ENCODE results near the gene RASIP1.

The RASIP1 gene

GRCh38 chr19:48755787-48756186, 15.4 kb upstream of the RASIP1 start:
- FAIRE-seq (no peak), DNase-seq (ENCODE audit: insufficient read length, low spot score) (no peak)

GRCh38 chr19:48755084-48755641, 14.8 kb upstream of the RASIP1 start, which contains the start of gene FGF21:
TSS of gene FGF21 (plus strand) at chr19:48755524. CDS start at chr19:48756237, 713 bp downstream.
- DNase-seq (ENCODE audit: insufficient read length, low spot score) (no peak), FAIRE-seq (no peak)

GRCh38 chr19:48752496-48753365, 12.3 kb upstream of the RASIP1 start, which contains the start of gene FUT1:
TSS of gene FUT1 (minus strand) at chr19:48752641. CDS start at chr19:48751281, 1,360 bp downstream.
- FAIRE-seq = no peak
- DNase-seq (ENCODE audit: insufficient read length, low spot score) = peak; percentile 47

- no peak for DNase-seq (ENCODE audit: insufficient read length, low spot score)
- no peak for FAIRE-seq
Measured at GRCh38 chr19:48751845-48752495, 11.6 kb upstream of the RASIP1 start.

GRCh38 chr19:48750771-48751504, 10.5 kb upstream of the RASIP1 start:
- FAIRE-seq = no peak

GRCh38 chr19:48750351-48750750, 9.9 kb upstream of the RASIP1 start:
- FAIRE-seq = no peak
- DNase-seq (ENCODE audit: insufficient read length, low spot score) = no peak

More at GRCh38 chr19:48750771-48751504, 10.5 kb upstream of the RASIP1 start:
- DNase-seq (ENCODE audit: insufficient read length, low spot score) = no peak

- no peak for DNase-seq (ENCODE audit: insufficient read length, low spot score)
- FAIRE-seq = no peak
Measured at GRCh38 chr19:48749571-48750198, 9.3 kb upstream of the RASIP1 start.

GRCh38 chr19:48746738-48747575, 6.5 kb upstream of the RASIP1 start, which contains the start of gene IZUMO1:
TSS of gene IZUMO1 (minus strand) at chr19:48746909. CDS start at chr19:48745859, 1,050 bp downstream.
- DNase-seq (ENCODE audit: insufficient read length, low spot score) = peak; percentile 70
- no peak for FAIRE-seq

- DNase-seq (ENCODE audit: insufficient read length, low spot score) (no peak), FAIRE-seq (no peak)
Measured at GRCh38 chr19:48746110-48746509, 5.7 kb upstream of the RASIP1 start.

- no peak for DNase-seq (ENCODE audit: insufficient read length, low spot score)
- FAIRE-seq = no peak
Measured at GRCh38 chr19:48745208-48745995, 5.0 kb upstream of the RASIP1 start.

GRCh38 chr19:48742096-48742495, 1.7 kb upstream of the RASIP1 start:
- FAIRE-seq (no peak), DNase-seq (ENCODE audit: insufficient read length, low spot score) (no peak)

GRCh38 chr19:48741129-48741999, 954 bp upstream of the RASIP1 start:
- FAIRE-seq (no peak), DNase-seq (ENCODE audit: insufficient read length, low spot score) (no peak)

- FAIRE-seq (no peak), DNase-seq (ENCODE audit: insufficient read length, low spot score) (no peak)
Measured at GRCh38 chr19:48739404-48740163, 826 bp downstream of the RASIP1 start.

- FAIRE-seq = peak; percentile 68
- peak; percentile 99 for DNase-seq (ENCODE audit: insufficient read length, low spot score)
Measured at GRCh38 chr19:48738557-48739403, 1.6 kb downstream of the RASIP1 start.

- FAIRE-seq (no peak), DNase-seq (ENCODE audit: insufficient read length, low spot score) (no peak)
Measured at GRCh38 chr19:48737360-48737998, 2.9 kb downstream of the RASIP1 start.
